Measurements from ENCODE around the gene UBE2Q2.
"Not testable (repeated sequence)": the region's sequence is repeated elsewhere in the genome, so short reads cannot be mapped to it uniquely, and the experiment has no call there.

UBE2Q2 gene

DNA sequence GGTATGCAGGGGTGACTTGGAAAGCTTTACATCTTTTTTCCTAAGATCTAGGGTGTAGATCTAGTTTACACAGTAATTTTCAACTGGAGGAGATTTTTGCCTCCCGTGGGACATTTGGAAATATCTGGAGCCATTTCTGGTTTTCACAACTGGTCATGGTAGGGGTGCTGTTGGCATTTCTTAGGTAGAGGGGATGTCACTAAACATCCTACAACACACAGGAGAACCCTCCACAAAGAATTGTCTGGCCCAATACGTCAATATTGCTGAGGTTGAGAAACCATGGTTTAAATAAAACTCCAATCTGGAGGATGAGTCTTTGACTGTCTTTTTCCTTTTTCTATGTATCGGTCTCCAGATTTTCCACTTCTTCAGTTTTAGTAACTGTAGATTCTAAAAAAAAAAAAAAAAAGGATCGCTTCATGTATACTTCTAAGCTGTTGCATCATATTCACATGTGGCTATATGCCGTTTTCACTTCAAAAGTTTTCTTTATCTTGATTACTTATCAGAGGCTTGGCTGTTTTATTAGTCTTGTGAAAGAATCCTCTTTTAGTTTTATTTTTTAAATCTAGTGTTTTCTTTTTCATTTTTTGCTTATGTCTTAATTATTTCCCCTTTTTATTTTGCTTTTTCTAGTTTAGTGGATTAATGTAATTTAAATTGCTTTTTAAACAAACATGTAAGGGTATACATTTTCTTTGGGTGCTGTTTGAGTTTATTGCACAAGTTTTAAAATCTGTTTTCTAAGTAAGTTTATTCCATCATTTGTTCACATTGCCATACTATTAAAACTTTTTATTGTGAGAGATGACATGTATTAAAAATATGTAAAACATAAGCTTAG lies 21.2 kb downstream of the UBE2Q2 start:
- no peak for DNase-seq
- ATAC-seq, result no peak

DNA sequence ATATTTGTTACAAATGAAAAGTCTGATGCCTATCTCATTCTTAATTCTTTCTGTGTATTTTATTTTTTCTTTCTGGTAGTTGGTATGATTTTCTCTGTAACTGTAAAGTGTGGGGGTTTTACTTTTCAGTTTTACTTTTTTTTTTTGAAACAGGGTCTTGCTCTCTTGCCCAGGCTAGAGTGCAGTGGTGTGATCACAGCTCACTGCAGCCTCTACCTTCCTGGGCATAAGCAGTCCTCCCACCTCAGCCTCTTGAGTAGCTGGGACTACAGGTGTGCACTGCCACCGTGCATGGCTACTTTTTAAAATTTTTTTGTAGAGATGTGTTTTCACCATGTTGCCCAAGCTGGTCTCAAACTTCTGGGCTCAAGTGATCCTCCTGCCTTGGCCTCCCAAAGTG lies 22.8 kb downstream of the UBE2Q2 start:
- not testable (repeated sequence) for DNase-seq, ATAC-seq

DNA sequence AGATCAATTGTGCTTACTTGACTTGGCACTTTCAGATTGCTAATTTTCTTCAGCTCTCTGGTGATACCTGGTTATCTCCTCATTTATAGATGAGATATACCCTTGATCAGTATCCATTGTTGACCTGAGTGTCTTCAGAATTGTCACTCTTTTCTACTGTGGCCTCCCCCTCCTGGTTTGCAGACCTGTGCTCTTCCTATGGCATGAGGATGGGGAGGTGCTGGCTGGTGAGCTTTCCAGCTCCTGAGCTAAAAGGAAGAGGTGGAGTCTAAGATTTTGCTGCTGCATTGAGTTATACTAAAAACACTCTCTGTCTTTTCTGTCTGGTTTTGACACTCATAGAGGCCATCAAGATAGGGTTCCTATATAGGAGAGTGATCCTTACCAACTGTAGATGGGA lies 23.7 kb downstream of the UBE2Q2 start:
- DNase-seq (no peak), ATAC-seq (no peak)

DNA sequence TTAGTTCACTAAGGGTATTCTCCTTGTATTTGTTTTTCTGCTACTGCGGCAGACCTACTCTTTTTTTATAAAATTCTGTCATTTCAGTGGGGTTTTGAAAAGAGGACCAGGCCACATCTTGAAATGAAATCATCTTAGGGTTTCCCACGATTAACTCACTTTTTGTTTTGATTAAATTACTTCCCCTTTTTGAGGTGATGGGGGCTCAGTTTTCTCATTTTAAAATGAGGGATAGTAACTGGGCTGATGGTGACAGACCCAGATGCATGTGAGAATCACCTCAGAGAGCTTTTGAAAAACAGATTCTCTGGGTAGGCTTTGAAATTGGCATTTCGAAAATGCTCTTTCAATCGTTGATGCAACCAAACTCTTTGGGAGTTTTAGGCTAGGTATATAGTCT lies 24.2 kb downstream of the UBE2Q2 start:
- DNase-seq (no peak), ATAC-seq (no peak)

DNA sequence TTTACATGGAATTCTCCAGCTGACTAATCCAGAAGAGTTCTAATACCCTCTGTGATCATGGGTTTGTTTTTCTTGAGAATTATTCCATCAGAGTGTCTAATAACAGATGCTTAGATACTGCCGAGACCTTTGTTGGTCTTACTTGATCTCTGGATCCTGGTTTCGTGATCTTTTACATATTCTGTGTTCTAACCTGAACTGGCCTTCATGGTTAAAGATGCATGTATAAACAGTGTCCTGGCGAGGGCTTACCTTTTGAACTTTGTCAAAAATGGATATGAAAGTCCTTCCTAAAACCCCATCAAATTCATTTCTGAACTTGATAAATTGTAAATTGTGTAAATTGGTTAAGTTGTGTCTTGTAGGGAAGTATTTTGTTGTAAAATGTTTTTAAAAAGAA lies 24.8 kb downstream of the UBE2Q2 start:
- ATAC-seq, result no peak

DNA sequence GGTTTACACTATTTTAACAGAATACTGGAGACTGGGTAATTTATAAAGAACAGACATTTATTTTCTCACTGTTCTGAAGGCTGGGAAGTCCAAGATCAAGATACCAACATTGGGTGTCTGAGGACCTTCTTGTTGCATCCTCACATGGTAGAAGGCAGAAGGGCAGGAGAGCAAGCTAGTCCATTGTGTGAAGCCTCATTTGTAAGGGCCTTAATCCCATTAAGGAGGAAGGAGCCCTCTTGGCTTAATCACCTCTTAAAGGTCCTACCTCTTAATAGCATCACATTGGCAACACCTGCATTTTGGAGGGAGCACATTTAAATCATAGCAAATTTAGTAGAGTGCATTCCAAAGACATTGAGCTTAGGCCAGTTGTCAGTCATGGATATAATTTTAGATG lies 26.2 kb downstream of the UBE2Q2 start:
- DNase-seq (no peak), ATAC-seq (no peak)

More for the DNA sequence above, 24.8 kb downstream of the UBE2Q2 start:
- DNase-seq, result no peak

DNA sequence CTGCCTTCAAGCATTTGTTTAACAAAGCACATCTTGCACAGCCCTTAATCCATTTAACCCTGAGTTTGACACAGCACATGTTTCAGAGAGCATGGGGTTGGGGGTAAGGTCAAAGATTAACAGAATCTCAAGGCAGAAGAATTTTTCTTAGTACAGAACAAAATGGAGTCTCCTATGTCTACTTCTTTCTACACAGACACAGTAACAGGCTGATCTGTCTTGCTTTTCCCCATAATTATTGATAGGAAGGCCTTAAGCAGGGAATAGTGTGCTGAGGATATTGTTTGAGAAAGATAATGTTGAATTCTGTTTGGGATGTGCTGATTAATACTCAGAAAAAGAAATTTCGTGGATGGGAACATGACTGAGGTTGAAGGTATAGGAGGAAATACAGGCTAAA lies 28.3 kb downstream of the UBE2Q2 start:
- ATAC-seq, DNase-seq: not testable (repeated sequence)

DNA sequence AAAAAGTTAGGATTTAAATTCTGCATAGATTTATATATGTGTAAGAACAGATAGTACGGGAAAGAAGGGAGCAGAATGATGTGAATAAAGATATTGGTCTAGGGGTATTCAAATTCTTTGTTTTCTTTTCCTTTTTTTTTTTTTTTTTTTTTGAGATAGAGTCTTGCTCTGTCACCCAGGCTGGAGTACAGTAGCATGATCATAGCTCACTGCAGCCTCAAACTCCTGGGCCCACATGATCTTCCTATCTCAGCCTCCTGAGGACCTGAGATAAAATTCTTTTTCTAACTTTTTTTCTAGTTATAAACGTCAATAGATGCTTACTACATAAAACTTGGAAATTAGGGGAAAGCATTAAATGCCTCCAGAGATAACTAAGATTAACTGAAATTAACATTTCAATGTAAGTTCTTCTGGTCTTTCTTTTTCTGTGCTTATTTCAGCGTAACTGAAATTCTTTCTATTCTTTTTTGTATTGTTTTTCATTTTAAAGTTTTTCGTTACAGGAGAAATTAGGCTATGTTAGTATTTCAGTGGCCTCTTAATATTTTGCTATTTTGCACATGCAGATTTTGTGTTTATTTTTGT lies 29.2 kb downstream of the UBE2Q2 start:
- no peak for DNase-seq
- ATAC-seq, result no peak

DNA sequence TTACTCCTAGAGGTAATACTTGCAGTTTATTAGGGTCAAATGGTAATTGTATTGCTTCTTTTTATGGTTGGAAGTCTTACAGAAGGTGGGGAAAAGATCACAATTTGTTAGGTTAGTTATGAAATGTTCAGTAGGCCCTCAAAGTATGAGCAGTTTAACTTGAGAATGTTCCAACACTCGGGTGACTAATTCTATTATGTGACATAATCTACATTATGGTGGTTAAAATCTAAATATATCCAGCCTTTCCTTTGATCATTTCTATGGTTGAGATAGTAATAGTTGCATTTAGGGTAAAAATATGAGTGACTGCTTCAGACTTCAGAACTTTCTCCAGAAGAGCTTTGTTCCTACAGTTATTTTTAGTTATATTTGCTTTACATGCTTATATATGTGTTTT lies 40.8 kb downstream of the UBE2Q2 start:
- no peak for DNase-seq
- no peak for ATAC-seq

DNA sequence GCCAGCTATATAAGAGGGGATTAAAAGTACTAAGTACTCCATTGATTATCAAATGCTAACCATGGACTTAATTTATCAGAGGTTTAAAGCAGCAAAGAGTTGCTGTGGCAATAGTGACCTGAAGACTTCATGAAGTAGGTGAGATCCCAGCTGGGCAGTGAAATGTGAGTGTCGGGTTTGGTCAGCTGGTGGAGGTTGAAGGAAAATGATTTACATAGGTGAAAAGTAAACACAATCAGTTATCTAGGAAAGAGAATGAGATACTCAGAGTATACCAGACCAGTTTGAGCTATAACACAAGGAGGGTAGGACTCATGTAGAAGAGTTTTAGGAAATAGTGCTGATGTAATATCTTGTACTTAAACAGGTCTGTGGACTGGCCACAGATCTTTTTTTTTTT lies 43.9 kb downstream of the UBE2Q2 start:
- no peak for ATAC-seq
- DNase-seq, result no peak

DNA sequence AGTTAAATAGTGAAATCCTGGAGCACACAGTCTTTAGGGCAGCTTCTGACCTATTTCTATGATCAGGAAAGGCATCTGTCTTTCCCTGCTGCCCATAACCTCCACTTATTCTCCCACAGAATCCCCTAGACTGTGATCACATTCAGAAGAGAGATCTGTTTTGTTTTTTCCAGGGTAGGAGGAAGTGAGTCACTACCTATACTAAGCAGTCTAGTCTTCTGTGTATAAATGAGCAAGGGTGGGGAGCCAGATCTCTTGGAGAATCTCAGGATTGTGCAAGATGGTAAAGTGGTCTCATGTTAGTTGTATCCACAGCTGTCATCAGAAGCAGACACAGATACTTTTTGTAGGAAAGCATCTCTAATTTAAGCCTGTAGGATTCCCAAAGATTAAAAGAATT lies 48.6 kb downstream of the UBE2Q2 start:
- DNase-seq, result no peak
- peak; percentile 75 for ATAC-seq

DNA sequence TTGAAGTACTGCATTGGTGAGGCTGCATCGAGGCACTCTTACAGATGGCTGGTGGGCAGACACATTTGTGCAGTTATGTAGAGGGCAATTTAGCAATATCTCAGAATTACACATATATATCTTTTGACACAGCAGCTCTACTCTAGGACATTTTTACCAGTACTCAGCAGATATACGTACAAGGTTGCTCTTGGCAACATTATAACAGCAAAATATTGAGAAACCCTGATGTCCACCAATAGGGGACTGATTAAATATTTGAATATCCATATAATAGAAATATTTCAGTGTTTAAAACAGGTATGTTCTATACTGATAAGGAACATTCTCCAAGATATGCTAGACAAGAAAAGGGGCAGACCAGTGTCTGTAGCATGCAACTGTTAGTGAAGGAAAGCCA lies 52.5 kb downstream of the UBE2Q2 start:
- ATAC-seq (no peak), DNase-seq (no peak)

DNA sequence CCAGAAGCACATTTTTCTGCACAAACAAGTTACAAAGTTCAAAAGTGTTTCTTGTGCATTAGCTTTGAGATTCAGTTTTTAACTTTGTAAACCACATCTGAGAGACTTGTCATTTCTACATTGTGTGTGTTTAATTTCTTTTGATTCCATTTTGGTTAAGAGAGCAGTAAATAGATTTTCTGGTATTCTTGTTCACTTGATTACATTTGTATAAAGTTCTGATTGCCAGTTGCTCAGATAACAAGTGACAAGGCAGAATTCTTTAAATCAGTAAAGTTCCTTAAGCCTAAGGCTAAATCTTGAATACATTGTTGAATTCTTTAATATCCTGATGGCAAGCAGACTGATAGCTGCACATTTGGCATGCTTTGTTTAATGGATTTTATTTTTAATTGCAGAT lies 57.3 kb downstream of the UBE2Q2 start:
- ATAC-seq (no peak), DNase-seq (no peak)

DNA sequence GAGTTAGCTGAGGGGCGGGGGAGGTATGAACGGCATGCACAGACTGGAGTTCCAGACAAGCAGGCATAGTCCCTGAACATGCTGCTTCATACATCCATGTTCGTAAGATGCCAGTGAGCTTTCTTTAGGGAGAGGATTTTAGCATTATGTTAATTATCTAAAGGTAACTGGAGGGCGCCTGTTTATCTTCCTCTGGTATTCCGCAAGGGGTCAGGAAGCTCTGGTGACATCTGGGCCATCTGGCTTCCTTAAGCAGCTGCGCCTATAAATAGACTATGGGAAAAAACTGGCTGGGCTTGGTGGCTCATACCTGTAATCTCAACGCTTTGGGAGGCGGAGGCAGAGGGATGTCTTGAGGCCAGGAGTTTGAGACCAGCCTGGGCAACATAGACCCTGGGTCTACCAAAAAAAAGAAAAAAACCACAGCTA lies 58.9 kb downstream of the UBE2Q2 start:
- DNase-seq (no peak), ATAC-seq (no peak)

DNA sequence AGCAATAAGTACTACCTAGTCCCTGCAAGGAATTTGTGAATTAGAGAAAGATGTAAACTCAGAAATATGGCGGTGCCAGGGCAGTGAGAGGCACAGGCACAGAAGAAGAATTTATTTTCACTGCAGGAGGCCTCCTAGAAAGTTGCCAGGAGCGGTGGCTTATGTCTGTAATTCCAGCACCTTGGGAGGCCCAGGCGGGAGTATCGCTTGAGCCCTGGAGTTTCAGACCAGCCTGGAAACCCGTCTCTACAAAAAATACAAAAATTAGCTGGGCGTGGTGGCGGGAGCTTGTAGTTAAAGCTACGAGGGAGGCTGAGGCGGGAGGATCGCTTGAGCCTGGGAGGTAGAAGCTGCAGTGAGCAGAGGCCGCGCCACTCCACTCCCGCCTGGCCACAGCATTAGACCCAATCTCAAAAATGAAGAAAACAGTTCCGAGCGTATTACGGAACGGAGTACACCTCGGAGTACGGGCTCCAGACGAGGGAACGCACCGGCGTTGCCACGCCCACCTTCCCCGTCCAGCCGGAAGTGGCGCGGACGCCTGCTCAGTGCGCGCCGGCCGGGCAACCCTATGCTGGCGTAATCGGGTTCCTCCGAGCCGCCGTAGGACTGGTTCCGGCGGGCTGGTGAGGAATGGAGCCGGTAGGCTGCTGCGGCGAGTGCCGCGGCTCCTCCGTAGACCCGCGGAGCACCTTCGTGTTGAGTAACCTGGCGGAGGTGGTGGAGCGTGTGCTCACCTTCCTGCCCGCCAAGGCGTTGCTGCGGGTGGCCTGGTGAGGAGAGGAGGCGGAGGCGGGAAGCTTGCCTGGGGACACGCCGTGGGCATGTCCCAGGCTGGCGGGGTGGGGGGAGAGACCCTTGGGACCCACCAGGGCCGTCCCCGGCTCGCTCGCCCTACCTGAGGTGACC lies 60.3 kb downstream of the UBE2Q2 start, which contains the start of gene FBXO22:
TSS of gene FBXO22 (plus strand) at position 548 of the 909 bp plus-strand sequence. CDS start at position 634, 86 bp downstream.
- ATAC-seq (peak; percentile 99), DNase-seq (peak; percentile 94)

DNA sequence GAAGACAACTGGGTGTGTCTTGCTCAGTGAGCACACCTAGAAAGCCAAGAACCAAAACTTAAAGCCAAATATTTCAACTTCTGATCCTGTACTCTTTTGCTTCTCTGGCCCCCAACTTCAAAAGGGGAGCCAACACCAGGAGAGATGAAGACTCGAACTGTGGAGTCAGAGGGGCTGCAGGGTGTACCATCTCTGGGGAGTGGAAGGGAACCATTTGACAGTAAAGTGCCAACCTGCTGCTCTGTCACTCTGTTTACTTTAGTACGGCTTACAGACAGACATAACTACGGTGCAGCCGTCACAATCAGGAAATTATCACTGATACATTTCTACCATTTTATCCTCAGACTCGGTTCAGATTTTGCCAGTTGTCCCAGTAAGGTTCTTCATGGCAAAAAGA lies 62.0 kb downstream of the UBE2Q2 start:
- ATAC-seq (no peak), DNase-seq (no peak)

DNA sequence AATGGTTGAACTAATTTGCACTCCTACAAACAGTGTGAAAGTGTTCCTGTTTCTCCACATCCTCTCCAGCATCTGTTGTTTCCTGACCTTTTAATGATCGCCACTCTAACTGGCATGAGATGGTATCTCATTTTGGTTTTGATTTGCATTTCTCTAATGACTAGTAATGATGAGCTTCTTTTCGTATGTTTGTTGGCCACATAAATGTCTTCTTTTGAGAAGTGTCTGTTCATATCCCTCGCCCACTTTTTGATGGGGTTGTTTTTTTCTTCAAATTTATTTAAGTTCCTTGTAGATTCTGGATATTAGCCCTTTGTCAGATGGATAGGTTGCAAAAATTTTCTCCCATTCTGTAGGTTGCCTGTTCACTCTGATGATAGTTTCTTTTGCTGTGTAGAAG lies 67.1 kb downstream of the UBE2Q2 start:
- DNase-seq, ATAC-seq: not testable (repeated sequence)

DNA sequence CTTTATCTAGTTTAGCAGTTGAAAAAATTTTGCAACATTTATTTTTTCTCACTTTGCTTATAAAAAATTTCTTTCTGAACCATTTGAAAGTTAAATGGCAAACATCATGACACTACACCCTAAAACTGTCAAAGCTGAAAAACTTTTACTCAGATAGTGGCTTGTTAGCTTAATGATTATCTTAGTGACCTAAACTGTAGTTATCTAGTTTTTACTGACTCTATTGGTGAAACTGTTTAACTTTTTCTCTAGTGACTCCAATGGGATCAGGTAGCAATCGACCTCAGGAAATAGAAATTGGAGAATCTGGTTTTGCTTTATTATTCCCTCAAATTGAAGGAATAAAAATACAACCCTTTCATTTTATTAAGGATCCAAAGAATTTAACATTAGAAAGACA lies 73.7 kb downstream of the UBE2Q2 start:
- DNase-seq, result no peak
- no peak for ATAC-seq

DNA sequence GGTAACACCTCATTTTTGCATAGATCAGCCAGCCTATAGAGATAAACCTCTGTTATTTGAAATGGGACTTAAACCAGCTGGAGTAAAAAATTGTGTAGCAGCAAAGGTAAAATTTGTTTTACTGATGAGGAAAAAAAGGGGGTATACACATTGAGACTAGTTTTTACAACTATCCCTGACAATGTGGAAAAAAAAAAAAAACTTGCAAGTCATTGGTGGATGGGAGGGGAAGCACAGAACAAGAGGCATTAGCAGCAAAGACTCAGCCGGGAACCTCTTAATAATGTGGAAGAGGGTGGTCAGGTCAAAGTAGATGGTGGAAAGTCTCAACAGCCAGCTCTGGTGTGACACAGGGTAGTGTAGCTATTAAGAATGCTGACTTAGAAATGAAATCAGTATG lies 74.9 kb downstream of the UBE2Q2 start:
- no peak for ATAC-seq

DNA sequence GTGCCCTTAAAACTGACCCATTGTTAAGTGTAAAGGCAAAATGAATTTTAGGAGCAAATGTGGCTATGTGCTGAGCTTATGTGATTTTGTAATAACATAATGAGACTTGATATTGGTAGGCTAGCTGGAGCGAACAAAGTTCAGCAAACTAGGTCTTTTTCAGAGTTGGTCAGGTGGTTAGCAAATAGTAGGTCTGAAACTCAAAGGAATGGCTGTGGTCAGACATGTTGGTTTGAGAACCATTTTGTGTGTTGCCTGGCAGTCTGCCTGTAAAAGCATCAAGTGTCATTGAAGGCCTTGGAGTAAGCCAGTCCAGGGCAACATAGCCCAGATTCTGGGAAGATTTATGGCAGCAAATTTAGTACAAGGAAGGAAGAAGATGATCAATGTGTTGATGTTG lies 76.8 kb downstream of the UBE2Q2 start:
- DNase-seq, result no peak
- ATAC-seq, result no peak

More for the DNA sequence above, 74.9 kb downstream of the UBE2Q2 start:
- no peak for DNase-seq

DNA sequence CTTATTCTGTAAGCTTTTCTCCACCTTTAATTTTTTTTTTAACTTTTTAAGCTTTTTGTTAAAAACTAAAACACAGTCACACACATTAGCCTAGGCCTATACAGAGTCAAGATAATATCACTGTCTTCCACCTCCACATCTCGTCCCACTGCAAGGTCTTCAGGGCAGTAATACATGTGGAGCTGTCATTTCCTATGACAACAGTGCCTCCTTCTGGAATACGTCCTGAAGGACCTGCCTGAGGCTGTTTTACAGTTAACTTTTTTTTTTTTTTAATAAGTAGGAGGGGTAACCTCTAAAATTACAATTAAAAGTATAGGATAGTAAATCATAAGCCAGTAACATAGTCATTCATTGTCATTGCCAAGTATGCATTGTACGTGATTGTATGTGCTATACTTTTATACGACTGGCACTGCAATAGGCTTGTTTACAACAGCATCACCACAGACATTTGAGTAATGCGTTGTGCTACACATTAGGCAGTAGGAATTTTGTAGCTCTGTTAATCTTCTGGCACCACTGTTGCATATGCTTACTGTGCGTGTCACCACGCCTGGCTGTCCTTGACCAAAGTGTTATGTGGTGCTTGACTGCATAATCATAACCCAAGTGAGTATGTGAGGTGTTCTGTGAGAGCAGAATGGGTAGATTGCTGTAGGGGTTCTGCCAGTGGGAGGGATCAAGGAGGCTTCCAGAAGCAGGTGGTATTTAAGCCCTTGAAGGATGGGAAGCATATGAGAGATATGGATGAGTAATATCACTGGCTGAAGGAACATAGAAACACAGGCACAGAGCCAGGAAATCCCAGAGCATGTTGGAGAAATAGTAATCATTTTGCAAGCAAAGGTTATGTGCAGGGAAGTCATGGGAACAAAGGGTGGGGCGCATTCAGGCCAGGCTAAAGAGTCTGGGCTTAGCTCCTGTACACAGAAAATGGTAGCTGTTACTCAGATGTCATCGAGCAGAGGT lies 78.8 kb downstream of the UBE2Q2 start:
- DNase-seq (no peak), ATAC-seq (no peak)

All from stimulated activated naive CD8-positive, alpha-beta T cell treated with anti-CD3 and anti-CD28 coated beads, Interleukin-15, Interleukin-2, amounts not matched to agents 100 U/mL and 50 U/mL, for 24 hours (primary cell).